VCaP (cell line): ENCODE results near the gene HHAT.

Experiments
- H3K27ac ChIP-seq: fragments of 450-650 bp; 2 replicates; pipeline ENCODE4 v1.5.1; 2017
- TF ChIP-seq, protein P1 (sequence below): fragments of 450-650 bp; conservative IDR thresholded peaks from 2 replicates; pipeline ENCODE4 v1.5.1; 2017; ENCODE audit warnings: mild to moderate bottlenecking, moderate library complexity

Gene HHAT

DNA sequence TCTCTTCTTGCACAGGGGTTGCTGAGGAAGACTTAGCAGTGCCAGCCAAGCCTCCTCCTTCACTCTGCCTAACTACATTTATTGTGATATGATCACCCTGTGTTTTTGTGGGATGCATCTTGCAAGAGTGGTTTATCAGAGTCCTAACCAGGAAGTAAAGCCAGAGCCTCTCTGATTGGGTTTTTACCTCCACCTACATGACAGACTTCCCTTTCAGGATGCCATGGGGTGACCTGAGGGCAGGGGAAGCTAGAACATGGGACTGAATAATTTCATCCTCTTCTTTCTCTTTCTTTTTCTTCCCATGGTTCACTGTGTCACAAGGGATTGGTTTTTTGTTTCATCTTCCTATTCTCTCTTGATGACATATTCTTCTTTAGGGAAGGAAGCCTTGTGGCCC, 146.6 kb downstream of the HHAT start:
- TF ChIP-seq, protein P1, sequence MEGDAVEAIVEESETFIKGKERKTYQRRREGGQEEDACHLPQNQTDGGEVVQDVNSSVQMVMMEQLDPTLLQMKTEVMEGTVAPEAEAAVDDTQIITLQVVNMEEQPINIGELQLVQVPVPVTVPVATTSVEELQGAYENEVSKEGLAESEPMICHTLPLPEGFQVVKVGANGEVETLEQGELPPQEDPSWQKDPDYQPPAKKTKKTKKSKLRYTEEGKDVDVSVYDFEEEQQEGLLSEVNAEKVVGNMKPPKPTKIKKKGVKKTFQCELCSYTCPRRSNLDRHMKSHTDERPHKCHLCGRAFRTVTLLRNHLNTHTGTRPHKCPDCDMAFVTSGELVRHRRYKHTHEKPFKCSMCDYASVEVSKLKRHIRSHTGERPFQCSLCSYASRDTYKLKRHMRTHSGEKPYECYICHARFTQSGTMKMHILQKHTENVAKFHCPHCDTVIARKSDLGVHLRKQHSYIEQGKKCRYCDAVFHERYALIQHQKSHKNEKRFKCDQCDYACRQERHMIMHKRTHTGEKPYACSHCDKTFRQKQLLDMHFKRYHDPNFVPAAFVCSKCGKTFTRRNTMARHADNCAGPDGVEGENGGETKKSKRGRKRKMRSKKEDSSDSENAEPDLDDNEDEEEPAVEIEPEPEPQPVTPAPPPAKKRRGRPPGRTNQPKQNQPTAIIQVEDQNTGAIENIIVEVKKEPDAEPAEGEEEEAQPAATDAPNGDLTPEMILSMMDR, result no peak
- no peak overlapping the region for H3K27ac ChIP-seq

DNA sequence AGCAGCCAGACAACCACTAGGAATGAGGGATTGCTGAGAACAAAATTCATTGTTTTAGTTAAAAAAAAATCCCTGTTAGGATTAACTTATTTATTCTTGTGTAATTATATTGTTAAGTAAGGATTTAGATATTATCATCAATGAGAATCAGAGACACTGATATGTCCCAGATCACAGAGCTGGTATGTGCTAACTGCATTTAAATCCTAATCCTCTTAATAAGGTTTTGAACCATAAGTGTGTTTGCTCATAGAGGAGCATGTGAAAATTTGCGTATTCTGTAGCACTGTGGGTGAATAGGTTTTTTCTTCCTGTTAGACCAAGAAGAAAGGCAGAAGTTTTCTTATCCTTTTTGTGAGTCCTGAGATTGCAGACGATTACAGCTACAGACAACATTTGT, 147.1 kb downstream of the HHAT start:
- TF ChIP-seq, protein P1, result no peak
- H3K27ac ChIP-seq, result no peak overlapping the region

DNA sequence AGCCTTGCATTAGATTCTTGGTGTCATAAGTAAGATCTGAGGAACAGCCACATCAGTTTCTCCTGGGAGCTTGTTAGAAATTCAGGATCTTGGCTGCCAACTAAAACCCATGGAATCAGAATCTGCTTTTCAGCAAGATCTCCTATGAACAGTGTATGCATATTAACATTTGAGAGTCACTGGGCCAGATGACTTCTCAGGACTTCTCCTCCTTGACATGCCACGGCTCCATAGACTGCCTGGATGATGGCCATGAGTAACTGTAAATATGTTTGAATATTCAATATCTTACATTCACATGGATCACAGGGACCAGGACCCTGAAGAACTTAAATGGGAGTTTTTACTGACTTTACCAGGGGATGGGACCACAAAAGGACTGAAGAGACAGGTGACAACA, 148.0 kb downstream of the HHAT start:
- no peak overlapping the region for H3K27ac ChIP-seq
- TF ChIP-seq, protein P1, result no peak

DNA sequence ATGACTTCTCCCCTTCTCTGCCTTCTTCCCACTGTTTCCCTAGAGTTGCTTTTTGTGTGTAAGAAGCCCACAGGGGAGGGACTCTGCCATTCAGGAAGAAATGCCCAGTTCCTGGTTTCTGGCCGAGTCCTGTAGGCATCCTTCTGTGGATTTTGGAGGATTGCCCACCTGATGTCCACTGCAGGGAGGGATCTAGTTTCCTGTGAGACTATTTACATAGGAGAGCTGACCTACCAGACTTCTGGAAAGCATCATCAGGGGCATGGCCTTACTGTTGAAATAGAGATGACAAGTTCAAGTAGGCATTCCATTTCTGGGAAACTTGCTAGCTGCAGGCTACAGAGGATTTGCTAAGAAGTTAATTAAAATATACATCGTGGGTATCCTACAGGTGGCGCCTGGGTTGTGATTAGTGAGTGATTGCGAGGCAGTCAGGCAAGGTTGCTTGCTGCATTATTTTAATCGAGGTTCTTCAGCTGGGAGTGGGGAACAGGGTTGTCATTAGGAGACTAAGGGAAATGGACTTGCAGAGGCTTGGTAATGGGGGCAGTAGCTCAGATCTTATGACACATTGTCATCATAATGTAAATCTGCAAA, 148.7 kb downstream of the HHAT start:
- no peak overlapping the region for H3K27ac ChIP-seq
- TF ChIP-seq, protein P1, result no peak

DNA sequence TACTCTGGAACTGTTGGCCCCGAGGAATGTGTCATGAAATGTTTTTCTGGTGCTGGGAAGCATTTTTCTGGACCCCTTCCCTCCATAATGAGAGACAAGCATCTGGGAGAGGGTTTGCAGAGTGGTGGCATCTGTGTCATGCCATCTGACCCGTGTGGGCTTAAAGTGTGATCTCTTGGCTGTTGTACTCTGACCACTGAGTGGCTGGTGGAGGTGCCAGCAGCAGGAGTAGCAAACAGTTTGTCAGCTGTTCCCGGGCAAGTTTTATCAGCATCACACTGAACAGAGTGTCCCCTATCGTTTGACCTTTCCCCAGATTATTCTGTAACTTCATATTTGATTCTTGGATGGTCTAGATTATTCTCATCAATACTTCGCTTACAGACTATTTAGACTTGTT, 150.1 kb downstream of the HHAT start:
- H3K27ac ChIP-seq, result no peak overlapping the region
- TF ChIP-seq, protein P1, result no peak

DNA sequence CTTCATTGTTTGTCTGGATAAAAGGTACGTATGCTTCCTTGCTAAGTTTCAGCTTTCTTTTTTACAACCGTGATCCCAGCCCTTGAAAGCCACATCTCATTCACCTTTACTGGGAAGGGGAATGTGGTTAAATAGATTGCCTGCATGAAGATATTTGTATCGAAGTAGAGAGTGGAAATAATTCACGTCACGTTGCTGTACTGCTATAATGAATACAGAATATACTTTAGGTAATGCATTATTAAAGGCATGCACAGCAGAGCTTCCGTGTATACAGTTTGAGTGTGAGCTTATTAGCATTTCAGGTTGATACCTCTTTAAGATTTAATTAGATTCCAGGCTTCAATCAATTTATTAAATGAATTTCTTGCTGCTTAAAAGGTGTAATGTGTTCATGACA, 153.8 kb downstream of the HHAT start:
- TF ChIP-seq, protein P1, result no peak

DNA sequence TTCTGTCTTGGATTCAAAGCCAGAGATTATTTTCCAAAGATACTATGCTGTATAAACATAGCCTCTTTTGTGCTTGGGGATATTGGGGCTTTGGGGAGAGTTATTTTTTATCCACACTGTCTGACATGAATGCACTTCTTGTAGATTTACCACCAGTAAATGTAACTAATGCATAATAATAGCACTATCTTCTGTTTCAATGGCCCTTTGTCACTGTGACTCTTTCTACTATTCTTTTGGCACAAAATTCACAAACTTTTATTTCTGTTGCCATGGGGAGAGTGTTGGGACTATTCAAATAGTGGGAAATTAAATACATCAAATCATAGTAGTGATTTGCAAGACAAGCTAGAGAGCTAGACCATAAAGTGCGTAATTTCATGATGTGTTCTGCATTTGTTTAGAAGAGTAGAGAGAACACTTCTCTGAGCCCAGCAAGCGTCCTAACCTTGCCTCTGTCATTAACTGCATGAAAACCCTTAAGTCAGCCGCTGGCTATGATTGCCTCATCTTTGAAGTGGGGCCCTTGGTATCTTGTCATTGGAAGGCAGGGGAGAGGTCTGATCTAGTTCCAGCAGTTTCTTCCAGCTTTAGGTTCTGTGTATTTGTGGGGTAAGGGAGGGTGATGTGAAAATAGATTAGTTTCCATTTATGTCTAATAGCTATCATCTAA, 154.4 kb downstream of the HHAT start:
- no peak overlapping the region for H3K27ac ChIP-seq
- TF ChIP-seq, protein P1, result no peak

More for the DNA sequence above, 153.8 kb downstream of the HHAT start:
- H3K27ac ChIP-seq, result no peak overlapping the region
